GM15510 (cell line): ENCODE results near the gene PIH1D1.

Experiments
- POLR2A ChIP-seq: IDR thresholded peaks from 3 replicates; pipeline ENCODE4 v1.6.1; 2011; ENCODE audit warnings: borderline replicate concordance; ENCODE audit not compliant: insufficient read length; ENCODE audit errors: extremely low read depth

PIH1D1 gene

DNA sequence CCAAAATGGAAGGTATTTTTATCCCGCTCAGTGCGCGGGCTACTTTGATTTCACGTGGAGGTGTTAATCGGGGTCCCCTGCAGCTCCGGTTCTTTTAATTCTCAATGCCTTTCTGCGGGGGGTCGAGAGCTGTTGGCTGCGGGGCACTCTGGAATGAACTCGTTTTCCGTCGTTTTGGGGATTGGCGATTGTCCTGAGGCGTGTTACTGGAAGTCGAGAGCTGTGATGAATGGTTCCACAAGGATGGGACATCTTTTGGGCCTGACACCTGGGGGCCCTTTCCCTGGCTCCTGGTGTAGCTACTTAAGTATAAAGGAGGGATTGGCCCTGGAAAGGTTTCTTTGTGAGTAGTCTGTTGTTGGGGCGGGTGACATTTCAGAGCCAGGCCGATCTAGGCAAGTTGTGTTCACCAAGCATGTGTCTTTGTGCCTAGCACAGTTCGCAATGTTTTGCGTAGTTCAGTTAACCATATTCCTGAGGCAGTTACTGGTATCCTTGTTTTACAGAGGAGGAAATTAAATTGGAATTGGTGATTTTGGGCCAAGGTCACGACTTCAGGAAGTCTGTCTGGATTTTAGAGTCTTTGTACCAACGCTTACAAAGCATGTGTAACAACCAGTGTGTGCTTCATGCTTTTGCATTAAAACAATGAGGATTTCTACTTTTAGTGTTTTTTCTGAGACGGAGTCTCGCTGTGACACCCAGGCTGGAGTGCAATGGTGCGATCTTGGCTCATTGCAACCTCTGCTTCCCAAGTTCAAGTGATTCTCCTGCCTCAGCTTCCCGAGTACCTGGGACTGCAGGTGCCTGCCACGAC, 36.6 kb upstream of the PIH1D1 start:
- no peak for TF ChIP-seq POLR2A

GRCh38 chr19:49487277-49488045, 35.8 kb upstream of the PIH1D1 start, which contains the start of gene RPL13A:
Gene RPL13A, plus strand, starts transcription at chr19:49487608. Its CDS starts 22 bp downstream, at chr19:49487630.
- peak; percentile 99 for TF ChIP-seq POLR2A

GRCh38 chr19:49486710-49487276, 35.2 kb upstream of the PIH1D1 start:
- TF ChIP-seq POLR2A: no peak

DNA sequence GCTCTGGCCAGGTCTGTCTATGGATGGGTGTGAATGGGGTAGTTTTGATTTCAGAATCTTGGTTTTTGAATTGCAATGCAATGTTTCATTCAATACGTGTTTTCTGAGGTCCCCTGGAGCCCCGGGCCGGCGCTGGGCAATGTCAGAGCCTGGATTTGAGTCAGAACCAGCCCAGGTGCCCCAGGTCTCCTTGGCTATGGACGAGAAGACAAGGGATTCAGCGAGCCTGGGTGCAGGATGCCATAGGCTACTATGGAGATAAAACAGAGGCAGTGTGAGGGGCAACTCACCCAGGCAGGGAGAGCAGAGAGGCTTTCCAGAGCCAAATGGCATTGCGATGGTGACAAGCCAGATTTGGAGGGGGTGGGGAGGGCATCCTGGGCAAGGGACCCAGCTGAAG, 34.6 kb upstream of the PIH1D1 start:
- no peak for TF ChIP-seq POLR2A

- TF ChIP-seq POLR2A: no peak
These were observed 29.5 kb upstream of the PIH1D1 start for GRCh38 chr19:49481020-49481683.

DNA sequence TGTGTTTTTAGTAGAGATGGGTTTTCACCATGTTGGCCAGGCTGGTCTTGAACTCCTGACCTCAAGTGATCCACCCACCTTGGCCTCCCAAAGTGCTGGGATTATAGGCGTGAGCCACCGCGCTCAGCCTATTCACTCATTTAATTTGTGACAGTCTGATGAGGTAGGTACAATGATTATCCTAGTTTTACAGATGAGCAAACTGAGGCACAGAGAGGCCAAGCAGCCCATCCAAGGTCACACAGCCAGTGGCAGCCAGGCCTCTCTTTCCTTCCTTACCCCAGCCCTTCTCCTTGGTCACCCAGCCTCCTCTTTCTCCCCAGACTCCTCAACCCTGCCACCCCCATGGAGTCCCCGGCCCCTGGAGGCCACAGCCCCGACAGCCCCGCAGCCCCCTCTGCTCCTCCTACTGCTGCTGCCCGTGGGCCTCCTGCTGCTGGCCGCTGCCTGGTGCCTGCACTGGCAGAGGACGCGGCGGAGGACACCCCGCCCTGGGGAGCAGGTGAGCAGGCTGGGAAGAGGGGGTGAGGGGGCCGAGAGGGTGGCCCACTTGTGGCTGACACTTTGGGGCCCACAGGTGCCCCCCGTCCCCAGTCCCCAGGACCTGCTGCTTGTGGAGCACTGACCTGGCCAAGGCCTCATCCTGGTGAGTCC, 28.5 kb upstream of the PIH1D1 start:
- TF ChIP-seq POLR2A: no peak

GRCh38 chr19:49475995-49476880, 24.6 kb upstream of the PIH1D1 start:
- TF ChIP-seq POLR2A: no peak

DNA sequence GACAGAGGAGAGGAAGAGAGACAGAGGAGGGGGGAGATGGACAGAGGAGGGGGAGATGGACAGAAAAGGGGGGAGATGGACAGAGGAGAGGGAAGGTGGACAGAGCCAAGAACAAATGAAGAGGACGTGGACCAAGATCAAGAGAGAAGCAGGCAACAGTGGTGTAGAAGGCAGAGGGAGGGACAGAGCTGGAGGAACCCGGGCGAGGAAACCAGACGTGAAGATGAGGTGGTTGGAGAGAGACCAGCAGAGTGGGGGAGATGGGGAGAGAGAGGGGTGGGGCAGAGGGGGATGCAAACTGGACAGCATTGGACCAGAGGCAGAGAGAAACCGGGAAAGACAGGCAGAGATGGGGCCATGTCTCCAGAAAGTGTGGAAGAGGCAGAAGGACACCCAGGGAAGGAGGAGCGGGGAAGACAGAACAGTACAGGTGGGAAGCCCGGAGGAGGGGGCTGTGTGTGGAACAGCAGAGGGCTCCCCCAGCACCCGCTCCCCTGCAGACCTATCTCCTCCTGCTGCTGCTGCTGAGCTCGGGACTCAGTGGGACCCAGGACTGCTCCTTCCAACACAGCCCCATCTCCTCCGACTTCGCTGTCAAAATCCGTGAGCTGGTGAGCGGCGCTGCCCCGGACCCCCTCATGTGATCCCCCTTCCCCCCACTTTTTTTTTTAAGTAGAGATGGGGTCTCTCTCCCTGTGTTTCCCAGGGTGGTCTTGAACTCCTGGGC, 23.7 kb upstream of the PIH1D1 start:
- no peak for TF ChIP-seq POLR2A

DNA sequence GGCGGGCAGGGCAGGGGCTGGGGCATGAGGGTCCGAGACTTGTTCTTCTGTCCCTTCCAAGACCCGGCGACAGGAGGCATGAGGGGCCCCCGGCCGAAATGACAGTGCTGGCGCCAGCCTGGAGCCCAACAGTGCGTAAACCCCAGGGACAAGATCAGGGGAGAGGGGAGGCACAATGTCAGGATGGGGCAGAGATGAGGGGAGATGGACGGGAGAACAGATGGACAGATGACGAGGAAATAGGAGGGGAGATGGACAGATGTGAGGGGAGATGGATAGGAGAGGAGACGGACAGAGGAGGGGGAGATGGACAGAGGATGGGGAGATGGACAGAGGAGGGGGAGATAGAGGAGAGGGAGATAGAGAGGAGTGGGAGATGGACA, 22.9 kb upstream of the PIH1D1 start:
- no peak for TF ChIP-seq POLR2A

- peak; percentile 44 for TF ChIP-seq POLR2A
These were observed 22.4 kb upstream of the PIH1D1 start, which contains the start of gene FLT3LG for GRCh38 chr19:49473868-49474541. Gene FLT3LG, plus strand, starts transcription at chr19:49474215. Its CDS starts 425 bp downstream, at chr19:49474640.

DNA sequence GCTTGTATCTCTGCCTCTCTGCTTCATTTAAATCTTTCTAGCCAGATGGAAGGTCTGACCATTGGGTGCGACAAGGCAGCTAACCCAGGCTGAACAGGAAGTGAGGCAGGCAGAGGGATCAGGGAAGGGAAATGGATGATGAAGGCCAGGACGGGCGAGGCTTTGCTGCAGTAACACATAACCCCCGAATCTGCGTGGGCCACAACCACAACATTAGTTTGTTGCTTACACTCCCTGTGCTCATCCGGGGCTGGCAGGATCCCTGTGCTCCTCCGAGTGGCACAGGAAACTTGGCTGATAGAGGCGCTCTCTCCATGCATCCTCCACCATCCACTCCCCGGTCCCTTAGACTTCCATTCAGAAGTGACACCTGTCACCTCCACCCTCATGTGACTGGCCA, 21.3 kb upstream of the PIH1D1 start:
- TF ChIP-seq POLR2A: no peak

GRCh38 chr19:49470615-49470978, 19.0 kb upstream of the PIH1D1 start:
- no peak for TF ChIP-seq POLR2A
